Measurements from ENCODE around the gene CSRP3.

CSRP3 gene

DNA sequence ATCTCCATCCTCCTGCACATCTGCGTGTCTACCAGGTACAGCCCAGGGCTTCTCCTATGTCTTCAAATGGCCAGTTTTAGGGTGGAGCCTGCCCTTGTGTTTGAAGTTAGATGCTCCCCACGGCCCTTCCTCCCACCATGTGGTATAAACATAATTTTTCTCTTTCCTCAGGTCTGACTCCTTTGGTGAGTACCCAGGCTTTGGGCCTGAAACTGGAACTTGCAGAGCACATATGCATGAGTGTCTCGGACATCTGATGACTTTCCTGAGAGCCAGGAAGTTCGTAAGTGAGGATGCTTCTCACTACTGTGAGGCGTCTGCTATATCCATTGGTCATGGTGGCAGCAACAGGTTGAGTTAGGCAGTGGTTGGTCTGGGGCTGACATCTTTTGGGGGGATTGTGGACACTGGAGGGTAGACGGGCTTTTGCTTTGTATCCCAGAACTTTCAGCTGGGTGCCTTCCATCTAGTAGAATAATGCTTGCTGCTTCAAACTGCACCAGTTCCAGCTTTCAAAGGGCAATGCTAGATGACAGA lies 16.2 kb downstream of the CSRP3 start:
- CTCF ChIA-PET: interaction anchor here (1.5 to 1.6 kb wide), 2 partner anchors 13 to 16 kb away, joined by 5 to 8 read pairs; partner anchors contain the start of gene CSRP3
- Histone ChIP-seq H3K27me3 (replicated peaks in 2 of 5; ENCODE audit: control insufficient read depth in 4 of 5, insufficient read depth in 5 of 5, low read length in 4 of 5) (no peaks in the 10 kb centered on the region), H3K4me3 (ENCODE audit: control insufficient read depth in 1 of 7, extremely low read depth in 1 of 7, insufficient read depth in 4 of 7, low read depth in 2 of 7, low read length in 6 of 7) (no peak overlapping the region), H3K9me3 (ENCODE audit: control extremely low read depth in 1 of 5, control insufficient read depth in 4 of 5, insufficient read depth in 2 of 5, low read depth in 1 of 5, low read length in 4 of 5) (no peaks in the 10 kb centered on the region), H3K36me3 (ENCODE audit: control insufficient read depth in 4 of 4, insufficient read depth in 4 of 4, low read length in 3 of 4) (no peaks in the 10 kb centered on the region), H3K27ac (ENCODE audit: insufficient read depth in 1 of 2, low read depth in 1 of 2, low read length in 2 of 2, poor library complexity in 1 of 2, severe bottlenecking in 2 of 2) (no peak overlapping the region), H3K4me1 (ENCODE audit: control extremely low read depth in 1 of 4, control insufficient read depth in 4 of 4, insufficient read depth in 4 of 4, low read length in 3 of 4) (peaks cover 0 to 24% (median 4%) of the 10 kb centered on the region in 4 experiments)
- 68% methylated on average over 4 of the region's 6 CpGs for WGBS (ENCODE audit: insufficient coverage)
- POLR2A ChIA-PET: no interaction called here
- DNase-seq: no peak

DNA sequence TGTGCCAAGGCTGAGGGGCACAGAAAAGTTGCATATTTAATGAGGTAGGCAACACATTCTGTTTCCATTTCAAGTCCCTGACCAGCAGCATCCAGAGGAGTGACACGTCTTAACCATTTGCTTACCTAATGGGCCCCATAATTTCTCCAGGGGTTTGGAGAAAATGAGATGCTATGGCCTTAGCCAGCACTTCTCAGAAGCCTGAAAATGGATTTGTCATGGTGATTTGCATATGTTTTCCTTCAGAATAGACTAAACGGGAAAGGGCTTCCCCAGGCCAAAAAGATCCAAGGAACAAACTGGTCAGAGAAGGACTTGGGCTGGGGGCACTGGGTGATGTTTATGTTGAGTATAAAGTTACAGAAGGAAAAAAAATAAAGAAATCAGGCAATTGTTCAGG lies 16.7 kb downstream of the CSRP3 start:
- CTCF ChIA-PET: no interaction called here
- no peak for DNase-seq
- H3K36me3 ChIP-seq (ENCODE audit: control insufficient read depth in 4 of 4, insufficient read depth in 4 of 4, low read length in 3 of 4): no peaks in the 10 kb centered on the region
- H3K9me3 ChIP-seq (ENCODE audit: control extremely low read depth in 1 of 5, control insufficient read depth in 4 of 5, insufficient read depth in 2 of 5, low read depth in 1 of 5, low read length in 4 of 5): no peaks in the 10 kb centered on the region
- POLR2A ChIA-PET: no interaction called here
- 88% methylated on average over 2 of the region's 2 CpGs for WGBS (ENCODE audit: insufficient coverage)
- H3K27ac ChIP-seq (ENCODE audit: insufficient read depth in 1 of 2, low read depth in 1 of 2, low read length in 2 of 2, poor library complexity in 1 of 2, severe bottlenecking in 2 of 2): no peak overlapping the region
- no peak overlapping the region for H3K4me3 ChIP-seq (ENCODE audit: control insufficient read depth in 1 of 7, extremely low read depth in 1 of 7, insufficient read depth in 4 of 7, low read depth in 2 of 7, low read length in 6 of 7)
- H3K27me3 ChIP-seq (replicated peaks in 2 of 5; ENCODE audit: control insufficient read depth in 4 of 5, insufficient read depth in 5 of 5, low read length in 4 of 5): no peaks in the 10 kb centered on the region
- H3K4me1 ChIP-seq (ENCODE audit: control extremely low read depth in 1 of 4, control insufficient read depth in 4 of 4, insufficient read depth in 4 of 4, low read length in 3 of 4): peaks cover 0 to 24% (median 4%) of the 10 kb centered on the region in 4 experiments

DNA sequence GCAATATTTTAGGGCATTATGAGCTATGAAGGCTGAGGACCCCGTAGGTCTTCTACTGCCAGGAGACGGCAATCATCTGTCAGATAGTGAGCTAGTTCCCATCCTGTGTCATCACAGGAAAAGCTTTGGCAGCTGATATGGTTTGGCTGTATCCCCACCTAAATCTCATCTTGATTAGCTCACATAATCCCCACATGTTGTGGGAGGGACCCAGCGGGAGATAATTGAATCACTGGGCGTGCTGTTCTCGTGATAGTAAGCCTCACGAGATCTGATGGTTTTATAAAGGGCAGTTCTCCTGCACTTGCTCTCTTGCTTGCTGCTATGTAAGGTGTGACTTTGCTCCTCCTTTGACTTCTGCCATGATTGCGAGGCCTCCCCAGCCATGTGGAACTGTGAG lies 18.1 kb downstream of the CSRP3 start:
- POLR2A ChIA-PET: no interaction called here
- Histone ChIP-seq H3K4me1 (ENCODE audit: control extremely low read depth in 1 of 4, control insufficient read depth in 4 of 4, insufficient read depth in 4 of 4, low read length in 3 of 4) (peaks cover 0 to 24% (median 4%) of the 10 kb centered on the region in 4 experiments), H3K9me3 (ENCODE audit: control extremely low read depth in 1 of 5, control insufficient read depth in 4 of 5, insufficient read depth in 2 of 5, low read depth in 1 of 5, low read length in 4 of 5) (no peaks in the 10 kb centered on the region), H3K27me3 (replicated peaks in 2 of 5; ENCODE audit: control insufficient read depth in 4 of 5, insufficient read depth in 5 of 5, low read length in 4 of 5) (no peaks in the 10 kb centered on the region), H3K4me3 (ENCODE audit: control insufficient read depth in 1 of 7, extremely low read depth in 1 of 7, insufficient read depth in 4 of 7, low read depth in 2 of 7, low read length in 6 of 7) (no peak overlapping the region), H3K27ac (ENCODE audit: insufficient read depth in 1 of 2, low read depth in 1 of 2, low read length in 2 of 2, poor library complexity in 1 of 2, severe bottlenecking in 2 of 2) (no peak overlapping the region), H3K36me3 (ENCODE audit: control insufficient read depth in 4 of 4, insufficient read depth in 4 of 4, low read length in 3 of 4) (no peaks in the 10 kb centered on the region)
- CTCF ChIA-PET: no interaction called here
- WGBS (ENCODE audit: insufficient coverage): 87% methylated on average over 2 of the region's 7 CpGs
- no peak for DNase-seq

DNA sequence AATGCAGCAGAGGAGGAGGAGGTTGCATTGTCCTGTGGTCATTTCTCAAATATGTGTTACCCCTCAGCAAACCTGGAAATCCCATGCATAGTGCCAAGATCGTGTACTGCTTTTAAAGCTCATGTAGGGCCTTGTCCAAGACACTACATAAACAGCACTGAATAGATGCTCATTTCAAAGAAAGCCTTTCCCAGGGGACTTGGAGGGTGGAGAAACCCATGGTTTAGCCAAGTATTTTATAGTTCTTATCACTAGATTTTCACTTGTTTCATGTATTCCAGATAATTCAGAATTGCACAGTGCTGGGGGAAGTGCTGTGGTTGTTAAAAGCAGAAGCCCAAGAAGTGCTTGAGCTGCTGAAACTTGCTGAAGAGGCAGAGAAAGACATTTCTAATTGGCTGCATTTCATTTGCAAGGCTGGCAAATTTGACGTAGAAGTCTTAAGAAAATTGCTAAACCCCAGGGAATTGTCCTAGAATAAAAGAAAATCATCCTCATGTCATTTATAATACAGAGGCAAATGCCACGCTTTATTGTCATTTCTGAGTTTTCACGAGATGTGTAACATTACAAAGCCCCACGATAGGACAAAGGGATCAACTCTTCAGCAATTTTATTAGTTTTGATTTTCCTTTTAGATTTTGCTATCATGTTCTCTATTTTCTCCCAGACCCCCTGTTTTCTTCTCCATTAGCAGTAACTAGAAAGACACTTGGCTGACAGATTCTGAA lies 20.1 kb downstream of the CSRP3 start:
- peak overlapping the region in 1 of 7 experiments; percentile 8 for H3K4me3 ChIP-seq (ENCODE audit: control insufficient read depth in 1 of 7, extremely low read depth in 1 of 7, insufficient read depth in 4 of 7, low read depth in 2 of 7, low read length in 6 of 7)
- DNase-seq: peak in 2 of 3 donors; percentile 41 to 48
- H3K9me3 ChIP-seq (ENCODE audit: control extremely low read depth in 1 of 5, control insufficient read depth in 4 of 5, insufficient read depth in 2 of 5, low read depth in 1 of 5, low read length in 4 of 5): no peaks in the 10 kb centered on the region
- no peaks in the 10 kb centered on the region for H3K27me3 ChIP-seq (replicated peaks in 2 of 5; ENCODE audit: control insufficient read depth in 4 of 5, insufficient read depth in 5 of 5, low read length in 4 of 5)
- H3K4me1 ChIP-seq (ENCODE audit: control extremely low read depth in 1 of 4, control insufficient read depth in 4 of 4, insufficient read depth in 4 of 4, low read length in 3 of 4): peaks cover 0 to 24% (median 4%) of the 10 kb centered on the region in 4 experiments
- 44% methylated on average over 4 of the region's 5 CpGs for WGBS (ENCODE audit: insufficient coverage)
- peaks cover 0 to 3% (median 1%) of the 10 kb centered on the region in 4 experiments for H3K36me3 ChIP-seq (ENCODE audit: control insufficient read depth in 4 of 4, insufficient read depth in 4 of 4, low read length in 3 of 4)
- ChIA-PET POLR2A (no interaction called here), CTCF (interaction anchor here (1.0 to 1.3 kb wide), 2 partner anchors 111 to 370 kb away, joined by 3 read pairs; no protein-coding TSS in a partner anchor)
- no peak overlapping the region for H3K27ac ChIP-seq (ENCODE audit: insufficient read depth in 1 of 2, low read depth in 1 of 2, low read length in 2 of 2, poor library complexity in 1 of 2, severe bottlenecking in 2 of 2)

DNA sequence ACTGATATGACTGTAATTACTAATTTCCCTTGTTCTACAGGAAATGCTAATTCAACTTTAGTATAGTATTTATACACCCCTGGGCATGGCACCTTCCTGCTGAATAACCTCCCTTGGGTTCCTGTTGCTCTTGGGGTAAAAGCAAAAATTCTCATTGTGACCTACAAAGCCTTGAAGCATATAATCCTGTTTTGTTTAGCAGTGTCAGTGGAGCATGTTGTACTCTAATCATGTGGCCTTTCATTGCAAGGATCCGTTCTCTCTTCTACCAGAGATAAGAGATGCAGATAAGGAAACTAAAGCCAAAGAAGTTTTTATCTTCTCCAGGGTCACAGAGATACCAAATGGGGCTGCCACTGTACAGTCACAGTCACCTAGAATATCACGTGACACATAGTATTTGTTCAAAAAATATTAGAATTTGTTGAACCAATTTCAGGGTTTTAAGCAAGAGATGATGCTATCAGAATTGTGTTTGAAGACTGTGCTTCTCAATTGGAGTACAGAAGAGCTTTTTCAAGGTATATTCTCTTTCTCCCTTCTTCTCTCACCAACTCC lies 25.1 kb downstream of the CSRP3 start:
- H3K9me3 ChIP-seq (ENCODE audit: control extremely low read depth in 1 of 5, control insufficient read depth in 4 of 5, insufficient read depth in 2 of 5, low read depth in 1 of 5, low read length in 4 of 5): no peaks in the 10 kb centered on the region
- H3K27ac ChIP-seq (ENCODE audit: insufficient read depth in 1 of 2, low read depth in 1 of 2, low read length in 2 of 2, poor library complexity in 1 of 2, severe bottlenecking in 2 of 2): no peak overlapping the region
- H3K4me3 ChIP-seq (ENCODE audit: control insufficient read depth in 1 of 7, extremely low read depth in 1 of 7, insufficient read depth in 4 of 7, low read depth in 2 of 7, low read length in 6 of 7): no peak overlapping the region
- WGBS (ENCODE audit: insufficient coverage): 100% methylated on average over 1 of the region's 2 CpGs
- no peaks in the 10 kb centered on the region for H3K27me3 ChIP-seq (replicated peaks in 2 of 5; ENCODE audit: control insufficient read depth in 4 of 5, insufficient read depth in 5 of 5, low read length in 4 of 5)
- no peak for DNase-seq
- H3K36me3 ChIP-seq (ENCODE audit: control insufficient read depth in 4 of 4, insufficient read depth in 4 of 4, low read length in 3 of 4): peaks cover 10 to 35% (median 28%) of the 10 kb centered on the region in 4 experiments
- peaks cover 0 to 8% (median 1%) of the 10 kb centered on the region in 4 experiments for H3K4me1 ChIP-seq (ENCODE audit: control extremely low read depth in 1 of 4, control insufficient read depth in 4 of 4, insufficient read depth in 4 of 4, low read length in 3 of 4)
- ChIA-PET POLR2A (interaction anchor here (0.5 kb wide), 1 partner anchor 20 kb away, joined by 3 read pairs; no protein-coding TSS in a partner anchor), CTCF (no interaction called here)

DNA sequence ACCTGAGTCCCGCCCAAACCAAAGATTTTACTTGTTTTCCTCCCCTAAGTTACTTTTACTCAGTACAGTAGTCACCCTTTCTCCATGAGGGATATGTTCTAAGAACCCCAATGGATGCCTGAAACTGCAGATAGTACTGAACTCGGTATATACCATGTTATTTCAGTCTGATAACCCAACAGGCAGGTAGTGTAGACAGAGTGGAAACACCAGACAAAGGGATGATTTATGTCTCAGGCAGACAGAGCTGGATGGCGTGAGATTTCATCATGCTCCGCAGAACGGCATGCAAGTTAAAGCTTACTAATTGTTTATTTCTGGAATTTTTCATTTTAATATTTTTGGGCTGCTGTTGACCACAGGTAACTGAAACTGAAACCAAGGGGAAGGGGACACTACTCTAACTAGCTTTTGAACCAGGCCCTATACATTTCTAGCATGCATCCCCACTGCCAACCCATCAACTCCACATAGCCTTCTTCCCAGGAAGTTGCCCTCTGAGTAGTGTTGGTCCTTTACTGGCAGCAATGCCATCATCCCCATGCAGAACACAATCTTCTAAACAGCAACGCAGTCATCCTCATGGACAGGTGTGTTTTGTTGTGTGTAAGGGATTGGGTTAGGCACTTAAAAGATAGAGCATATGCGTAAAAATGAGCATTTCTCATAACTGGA lies 27.7 kb downstream of the CSRP3 start:
- Histone ChIP-seq H3K9me3 (ENCODE audit: control extremely low read depth in 1 of 5, control insufficient read depth in 4 of 5, insufficient read depth in 2 of 5, low read depth in 1 of 5, low read length in 4 of 5) (no peaks in the 10 kb centered on the region), H3K27ac (ENCODE audit: insufficient read depth in 1 of 2, low read depth in 1 of 2, low read length in 2 of 2, poor library complexity in 1 of 2, severe bottlenecking in 2 of 2) (no peak overlapping the region), H3K4me3 (ENCODE audit: control insufficient read depth in 1 of 7, extremely low read depth in 1 of 7, insufficient read depth in 4 of 7, low read depth in 2 of 7, low read length in 6 of 7) (no peak overlapping the region), H3K27me3 (replicated peaks in 2 of 5; ENCODE audit: control insufficient read depth in 4 of 5, insufficient read depth in 5 of 5, low read length in 4 of 5) (no peaks in the 10 kb centered on the region), H3K36me3 (ENCODE audit: control insufficient read depth in 4 of 4, insufficient read depth in 4 of 4, low read length in 3 of 4) (peaks cover 14 to 46% (median 35%) of the 10 kb centered on the region in 4 experiments), H3K4me1 (ENCODE audit: control extremely low read depth in 1 of 4, control insufficient read depth in 4 of 4, insufficient read depth in 4 of 4, low read length in 3 of 4) (no peaks in the 10 kb centered on the region)
- CTCF ChIA-PET: no interaction called here
- POLR2A ChIA-PET: no interaction called here
- WGBS (ENCODE audit: insufficient coverage): 100% methylated on average over 2 of the region's 7 CpGs
- no peak for DNase-seq
